AG04449 (cell line): Measurements from ENCODE around the gene EMC8.
"Not testable (repeated sequence)": the region's sequence is repeated elsewhere in the genome, so short reads cannot be mapped to it uniquely, and the experiment has no call there.

Source experiments
- CTCF ChIA-PET: fragments of 350-600 bp; formaldehyde crosslinking; extraction: SDS; loops from one replicate; lab custom pipeline; 2021; ENCODE audit warnings: antibody characterized with exemption; lab: Yijun Ruan, JAX
- POLR2A ChIA-PET: fragments of 400-600, 350-600 bp; formaldehyde crosslinking; extraction: SDS; loops from one replicate; lab custom pipeline; 2020; ENCODE audit warnings: antibody characterized with exemption, inconsistent platforms; lab: Yijun Ruan, JAX
- DNase-seq: peaks from one replicate; pipeline ENCODE4 v3.0.0-alpha.2; 2010; ENCODE audit warnings: low read depth, low spot score
- H3K4me3 ChIP-seq: 2 replicates; pipeline ENCODE4 v1.5.1; 2011; ENCODE audit warnings: low read depth, mild to moderate bottlenecking, control low read depth, low read length
- TF ChIP-seq, protein P1 (sequence below): IDR thresholded peaks from one replicate; pipeline ENCODE4 v1.5.1; 2011; ENCODE audit warnings: mild to moderate bottlenecking, moderate library complexity, low read length, control low read depth, inconsistent platforms; ENCODE audit not compliant: insufficient read depth; ENCODE audit errors: missing control alignments

The EMC8 gene

DNA sequence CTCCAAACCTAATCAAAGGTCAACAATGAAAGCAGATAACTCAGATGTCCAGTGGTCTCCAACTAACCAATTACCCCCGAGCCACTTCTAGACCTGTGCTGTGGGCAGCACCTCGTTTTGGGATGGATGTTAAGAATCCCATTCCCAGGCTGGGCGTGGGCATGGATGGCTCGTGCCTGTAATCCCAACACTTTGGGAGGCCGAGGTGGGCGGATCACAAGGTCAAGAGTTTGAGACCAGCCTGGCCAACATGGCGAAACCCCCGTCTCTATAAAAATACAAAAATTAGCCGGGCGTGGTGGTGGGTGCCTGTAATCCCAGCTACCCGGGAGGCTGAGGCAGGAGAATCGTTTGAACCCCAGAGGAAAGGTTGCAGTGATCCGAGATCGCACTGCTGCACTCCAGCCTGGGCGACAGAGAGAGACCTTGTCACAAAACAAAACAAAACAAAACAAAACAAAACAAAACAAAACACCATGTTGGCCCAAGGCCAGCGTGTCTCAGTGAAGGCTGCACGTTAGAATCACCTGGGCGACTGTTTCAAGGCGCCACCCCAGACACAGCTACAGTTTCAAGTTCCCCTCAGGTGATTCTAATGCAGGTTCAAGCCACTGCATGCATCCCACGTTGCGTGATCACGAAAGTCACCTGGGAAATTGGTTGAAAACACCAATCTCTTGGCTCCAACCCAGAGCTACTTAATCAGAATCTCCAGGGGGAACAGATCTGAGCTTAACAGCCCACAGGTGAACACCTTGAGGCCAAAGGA, 21.4 kb upstream of the EMC8 start:
- TF ChIP-seq, protein P1, sequence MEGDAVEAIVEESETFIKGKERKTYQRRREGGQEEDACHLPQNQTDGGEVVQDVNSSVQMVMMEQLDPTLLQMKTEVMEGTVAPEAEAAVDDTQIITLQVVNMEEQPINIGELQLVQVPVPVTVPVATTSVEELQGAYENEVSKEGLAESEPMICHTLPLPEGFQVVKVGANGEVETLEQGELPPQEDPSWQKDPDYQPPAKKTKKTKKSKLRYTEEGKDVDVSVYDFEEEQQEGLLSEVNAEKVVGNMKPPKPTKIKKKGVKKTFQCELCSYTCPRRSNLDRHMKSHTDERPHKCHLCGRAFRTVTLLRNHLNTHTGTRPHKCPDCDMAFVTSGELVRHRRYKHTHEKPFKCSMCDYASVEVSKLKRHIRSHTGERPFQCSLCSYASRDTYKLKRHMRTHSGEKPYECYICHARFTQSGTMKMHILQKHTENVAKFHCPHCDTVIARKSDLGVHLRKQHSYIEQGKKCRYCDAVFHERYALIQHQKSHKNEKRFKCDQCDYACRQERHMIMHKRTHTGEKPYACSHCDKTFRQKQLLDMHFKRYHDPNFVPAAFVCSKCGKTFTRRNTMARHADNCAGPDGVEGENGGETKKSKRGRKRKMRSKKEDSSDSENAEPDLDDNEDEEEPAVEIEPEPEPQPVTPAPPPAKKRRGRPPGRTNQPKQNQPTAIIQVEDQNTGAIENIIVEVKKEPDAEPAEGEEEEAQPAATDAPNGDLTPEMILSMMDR: no peak
- DNase-seq: no peak
- ChIA-PET CTCF (interaction anchor here (0.7 to 7.5 kb wide), 54 partner anchors 9 to 730 kb away, joined by 3 to 316 read pairs (median 5); partner anchors contain the start of gene IRF8), POLR2A (no interaction called here)
- no peak overlapping the region for H3K4me3 ChIP-seq

DNA sequence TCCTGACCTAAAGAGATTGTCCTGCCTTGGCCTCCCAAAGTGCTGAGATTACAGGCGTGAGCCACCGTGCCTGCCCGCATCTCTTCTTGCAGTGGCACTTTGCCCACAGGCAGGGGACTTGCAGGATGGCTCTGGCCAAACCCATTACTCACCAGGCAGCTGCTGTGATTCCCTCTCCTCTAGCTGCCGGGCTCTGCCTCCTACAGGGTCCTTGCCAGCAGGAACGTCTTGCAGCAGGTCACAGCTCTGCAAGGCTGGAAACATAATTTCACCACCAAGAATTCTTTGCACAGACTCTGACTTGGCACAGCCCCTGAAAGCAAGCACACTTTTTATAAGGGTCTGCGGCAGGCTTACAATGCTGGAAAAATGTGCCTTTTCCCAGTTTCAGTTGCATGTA, 20.4 kb upstream of the EMC8 start:
- POLR2A ChIA-PET: no interaction called here
- CTCF ChIA-PET: interaction anchor here (0.6 to 7.5 kb wide), 31 partner anchors 10 to 743 kb away, joined by 3 to 316 read pairs (median 4); no protein-coding TSS in a partner anchor
- TF ChIP-seq, protein P1: no peak
- H3K4me3 ChIP-seq: no peak overlapping the region
- no peak for DNase-seq

DNA sequence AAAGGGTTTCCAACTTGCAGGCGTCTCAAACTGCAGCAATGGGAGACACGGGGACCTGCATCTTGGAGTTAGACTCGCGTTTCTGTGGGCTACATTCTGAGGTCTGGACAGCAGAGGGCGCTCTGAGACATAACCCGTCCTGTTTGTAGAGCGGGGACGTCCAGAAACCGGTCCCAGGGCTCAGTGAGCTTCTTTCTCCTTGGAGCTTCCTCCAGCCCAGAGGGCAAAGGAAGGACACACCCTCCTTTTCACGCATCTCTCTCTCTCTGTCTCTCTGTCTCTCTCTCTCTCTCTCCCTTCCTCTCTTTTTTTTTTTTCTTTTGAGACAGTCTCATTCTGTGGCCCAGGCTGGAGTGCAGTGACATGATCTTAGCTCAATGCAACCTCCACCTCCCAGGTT, 19.9 kb upstream of the EMC8 start:
- no peak overlapping the region for H3K4me3 ChIP-seq
- CTCF ChIA-PET: interaction anchor here (0.6 to 7.5 kb wide), 32 partner anchors 9 to 744 kb away, joined by 3 to 316 read pairs (median 4); no protein-coding TSS in a partner anchor
- TF ChIP-seq, protein P1: peak; percentile 85
- DNase-seq: no peak
- POLR2A ChIA-PET: no interaction called here

DNA sequence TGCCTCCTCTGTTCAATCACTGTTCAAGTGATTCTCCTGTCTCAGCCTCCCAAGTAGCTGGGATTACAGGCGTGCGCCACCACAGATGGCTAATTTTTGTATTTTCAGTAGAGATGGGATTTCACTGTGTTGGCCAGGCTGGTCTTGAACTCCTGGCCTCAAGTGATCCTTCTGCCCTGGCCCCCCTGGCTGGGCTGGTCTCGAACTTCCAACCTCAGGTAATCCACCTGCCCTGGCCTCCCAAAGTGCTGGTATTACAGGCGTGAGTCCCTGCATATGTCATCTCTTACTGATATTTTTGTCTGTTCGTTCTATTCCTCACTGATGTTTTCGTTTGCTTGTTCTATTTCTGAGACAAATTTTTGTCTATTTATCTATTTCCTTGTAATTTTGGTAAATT, 17.9 kb upstream of the EMC8 start:
- DNase-seq, POLR2A ChIA-PET, H3K4me3 ChIP-seq: not testable (repeated sequence)
- CTCF ChIA-PET: interaction anchor here (0.9 to 7.5 kb wide), 5 partner anchors 12 to 704 kb away, joined by 3 to 316 read pairs (median 3); no protein-coding TSS in a partner anchor

DNA sequence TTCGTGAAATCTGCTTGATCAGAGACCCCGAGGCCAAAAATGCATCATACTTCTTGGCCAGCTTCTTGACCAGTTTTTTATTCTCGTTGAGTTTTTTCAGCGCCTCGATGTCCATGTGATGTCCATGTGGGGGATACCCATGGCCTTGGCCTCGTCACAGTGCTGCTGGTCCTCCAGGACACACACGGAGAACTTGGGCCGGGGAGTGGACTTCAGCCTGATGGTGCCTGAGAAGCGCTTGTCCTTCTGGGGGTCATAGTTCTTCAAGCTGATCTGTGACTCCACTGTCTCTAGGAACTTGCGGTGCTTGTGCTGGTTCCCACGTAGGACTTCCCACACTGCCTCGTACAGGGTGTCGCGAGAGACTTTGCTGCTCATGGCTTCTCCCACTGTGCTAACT, 16.8 kb upstream of the EMC8 start:
- POLR2A ChIA-PET: no interaction called here
- H3K4me3 ChIP-seq: no peak overlapping the region
- DNase-seq: no peak
- CTCF ChIA-PET: interaction anchor here (1.0 to 7.5 kb wide), 5 partner anchors 14 to 705 kb away, joined by 3 to 316 read pairs (median 3); no protein-coding TSS in a partner anchor
- TF ChIP-seq, protein P1: no peak

DNA sequence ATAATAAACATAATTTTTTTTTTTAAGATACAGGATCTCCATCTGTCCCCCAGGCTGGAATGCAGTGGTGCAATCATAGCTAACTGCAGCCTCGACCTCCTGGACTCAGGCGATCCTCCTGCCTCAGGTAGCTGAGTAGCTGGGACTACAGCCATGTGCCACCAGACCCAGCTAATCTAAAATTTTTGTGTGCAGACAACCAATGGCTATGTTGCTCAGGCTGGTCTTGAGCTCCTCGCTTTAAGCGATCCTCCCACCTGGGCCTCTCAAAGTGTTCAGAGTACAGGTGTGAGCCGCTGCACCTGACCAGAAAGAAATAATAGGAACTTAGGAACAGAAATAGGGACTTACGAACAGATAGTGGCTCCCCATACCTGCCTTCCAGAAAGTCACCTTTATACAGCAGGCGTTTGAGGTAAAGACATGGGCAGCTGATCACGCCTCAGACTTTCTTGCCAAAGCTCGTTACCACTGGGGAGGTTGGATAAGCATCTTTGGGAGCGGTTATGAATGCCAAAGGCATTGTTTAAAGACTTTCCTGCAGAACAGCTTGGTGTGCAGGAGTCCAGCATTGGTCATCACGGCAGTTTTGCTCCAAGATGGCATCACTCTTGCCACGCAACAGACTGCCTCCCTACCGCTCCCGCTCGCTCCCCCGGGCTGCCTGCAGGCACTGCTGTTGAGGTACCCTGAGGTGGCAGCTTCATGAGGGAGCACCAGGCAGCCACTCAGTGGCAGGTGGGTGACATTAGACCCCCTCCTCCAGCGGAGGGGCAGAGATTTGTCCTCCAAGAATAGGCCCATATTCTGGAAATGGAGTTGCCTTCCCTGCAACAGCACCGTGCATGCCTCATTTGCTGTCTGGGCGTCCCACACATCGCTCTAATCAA, 13.7 kb upstream of the EMC8 start:
- TF ChIP-seq, protein P1: no peak
- DNase-seq: no peak
- POLR2A ChIA-PET: no interaction called here
- H3K4me3 ChIP-seq: no peak overlapping the region
- CTCF ChIA-PET: interaction anchor here (0.7 to 3.4 kb wide), 7 partner anchors 8 to 203 kb away, joined by 3 to 19 read pairs (median 3); no protein-coding TSS in a partner anchor
